ENCODE data around the gene PFKFB4.
"Not testable (repeated sequence)": the region's sequence is repeated elsewhere in the genome, so short reads cannot be mapped to it uniquely, and the experiment has no call there.

Gene PFKFB4

DNA sequence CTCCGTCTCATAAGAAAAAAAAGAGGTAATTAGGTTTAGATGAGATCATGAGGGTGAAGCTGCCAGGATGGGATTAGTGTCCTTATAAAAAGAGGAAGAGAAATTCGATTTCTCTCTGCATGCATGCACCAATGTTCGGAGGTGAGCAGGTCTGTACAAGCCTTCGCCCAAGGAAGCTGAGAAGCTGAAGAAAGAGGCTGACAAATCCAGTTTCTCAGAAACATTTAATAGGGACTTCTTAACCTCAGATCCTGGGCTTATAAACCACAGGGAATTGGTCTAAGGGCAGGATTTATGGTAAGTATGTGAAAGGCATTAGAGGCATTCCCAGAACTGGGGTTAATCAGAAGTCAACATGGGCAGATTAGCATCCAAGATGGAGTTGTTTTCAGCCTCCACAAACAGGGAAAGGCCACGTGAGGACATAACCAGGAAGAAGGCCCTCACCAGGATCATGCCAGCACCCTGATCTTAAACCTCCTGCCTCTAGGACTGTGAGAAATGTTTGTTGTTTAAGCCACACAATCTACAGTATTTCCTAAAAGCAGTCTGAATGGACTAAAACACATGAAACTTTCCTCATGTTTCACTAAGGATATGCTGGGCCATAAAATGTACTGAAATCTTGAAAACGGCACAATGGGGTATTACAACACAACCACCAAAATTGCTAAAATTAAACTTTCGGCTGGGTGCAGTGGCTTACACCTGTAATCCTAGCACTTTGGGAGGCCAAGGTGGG lies 64.0 kb downstream of the PFKFB4 start:
- no peak for DNase-seq (ENCODE audit: low read depth, low spot score)

GRCh38 chr3:48486952-48487351 lies 69.7 kb downstream of the PFKFB4 start:
- DNase-seq (ENCODE audit: low read depth, low spot score): no peak

DNA sequence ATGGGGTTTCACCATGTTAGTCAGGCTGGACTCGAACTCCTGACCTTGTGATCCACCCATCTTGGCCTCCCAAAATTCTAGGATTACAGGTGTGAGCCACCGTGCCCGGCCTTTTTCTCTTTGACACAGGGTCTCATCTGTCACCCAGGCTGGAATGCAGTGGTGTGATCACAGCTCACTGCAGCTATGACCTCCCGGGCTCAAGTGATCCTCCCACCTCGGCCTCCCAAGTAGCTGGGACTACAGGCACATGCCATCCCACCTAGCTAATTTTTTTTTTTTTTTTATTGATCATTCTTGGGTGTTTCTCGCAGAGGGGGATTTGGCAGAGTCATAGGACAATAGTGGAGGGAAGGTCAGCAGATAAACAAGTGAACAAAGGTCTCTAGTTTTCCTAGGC lies 73.8 kb downstream of the PFKFB4 start:
- DNase-seq (ENCODE audit: low read depth, low spot score): not testable (repeated sequence)

DNA sequence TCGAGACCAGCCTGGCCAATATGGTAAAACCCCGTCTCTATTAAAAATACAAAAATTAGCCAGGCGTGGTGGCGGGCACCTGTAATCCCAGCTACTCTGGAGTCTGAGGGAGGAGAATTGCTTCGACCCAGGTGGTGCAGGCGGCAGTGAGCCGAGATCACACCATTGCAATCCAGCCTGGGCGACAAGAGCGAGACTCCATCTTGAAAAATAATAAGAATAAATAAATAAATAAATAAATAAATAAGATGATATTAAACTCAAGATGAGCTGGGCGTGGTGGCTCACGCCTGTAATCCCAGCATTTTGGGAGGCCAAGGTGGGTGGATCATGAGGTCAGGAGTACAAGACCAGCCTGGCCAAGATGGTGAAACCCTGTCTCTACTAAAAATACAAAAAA lies 75.7 kb downstream of the PFKFB4 start:
- DNase-seq (ENCODE audit: low read depth, low spot score): not testable (repeated sequence)

GRCh38 chr3:48478626-48479555 lies 77.7 kb downstream of the PFKFB4 start:
- no peak for DNase-seq (ENCODE audit: low read depth, low spot score)

- DNase-seq (ENCODE audit: low read depth, low spot score): no peak
These were observed 78.6 kb downstream of the PFKFB4 start for GRCh38 chr3:48477959-48478520.

- DNase-seq (ENCODE audit: low read depth, low spot score): no peak
These were observed 80.1 kb downstream of the PFKFB4 start for GRCh38 chr3:48476426-48477053.

- no peak for DNase-seq (ENCODE audit: low read depth, low spot score)
These were observed 81.4 kb downstream of the PFKFB4 start for GRCh38 chr3:48475188-48475587.

DNA sequence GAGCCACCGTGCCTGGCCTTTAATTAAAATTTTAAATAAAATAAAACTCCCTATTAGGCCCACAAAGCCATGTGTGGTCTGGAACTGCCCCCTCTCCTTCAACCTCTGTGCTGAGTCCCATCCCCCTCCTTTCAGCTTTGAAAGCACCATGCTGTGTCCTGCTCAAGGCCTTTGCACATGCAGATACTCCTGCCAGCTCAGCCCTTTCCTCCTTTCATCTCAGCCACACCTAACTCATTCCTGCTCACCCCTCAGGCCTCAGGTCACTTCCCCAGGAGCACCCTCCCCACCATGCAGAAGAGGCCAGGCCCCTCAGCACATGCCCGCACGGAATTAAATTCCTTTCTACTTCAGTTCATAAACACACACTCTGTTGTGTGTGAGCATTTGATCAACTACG lies 82.0 kb downstream of the PFKFB4 start:
- DNase-seq (ENCODE audit: low read depth, low spot score): no peak

DNA sequence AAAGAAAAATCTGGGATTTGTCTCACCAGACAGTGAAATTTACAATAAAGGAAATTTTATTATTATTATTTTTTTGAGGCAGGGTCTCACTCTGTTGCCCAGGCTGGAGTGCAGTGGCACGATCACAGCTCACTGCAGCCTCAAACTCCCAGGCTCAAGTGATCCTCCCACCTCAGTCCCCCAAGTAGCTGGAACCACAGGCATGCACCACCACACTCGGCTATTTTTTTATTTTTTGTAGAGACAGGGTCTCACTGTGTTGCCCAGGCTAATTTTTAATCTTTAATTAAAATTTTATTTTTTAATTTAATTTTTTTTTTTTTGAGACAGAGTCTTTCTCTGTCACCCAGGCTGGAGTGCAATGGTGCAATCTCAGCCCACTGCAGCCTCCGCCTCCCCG lies 82.6 kb downstream of the PFKFB4 start:
- not testable (repeated sequence) for DNase-seq (ENCODE audit: low read depth, low spot score)

DNA sequence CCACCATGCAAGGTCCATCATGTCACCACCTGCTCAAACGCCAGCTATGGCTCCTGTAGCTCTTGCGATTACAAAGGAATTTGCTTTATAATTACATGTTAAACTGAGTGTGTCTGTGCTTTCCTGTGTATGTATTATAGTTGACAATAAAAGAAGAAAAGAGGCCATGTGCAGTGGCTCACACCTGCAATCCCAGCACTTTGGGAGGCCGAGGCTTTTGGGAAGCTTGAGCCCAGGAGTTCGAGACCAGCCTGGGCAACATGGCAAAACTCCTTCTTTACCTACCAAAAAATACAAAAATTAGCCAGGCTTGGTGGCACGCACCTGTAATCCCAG lies 83.0 kb downstream of the PFKFB4 start:
- DNase-seq (ENCODE audit: low read depth, low spot score): no peak

DNA sequence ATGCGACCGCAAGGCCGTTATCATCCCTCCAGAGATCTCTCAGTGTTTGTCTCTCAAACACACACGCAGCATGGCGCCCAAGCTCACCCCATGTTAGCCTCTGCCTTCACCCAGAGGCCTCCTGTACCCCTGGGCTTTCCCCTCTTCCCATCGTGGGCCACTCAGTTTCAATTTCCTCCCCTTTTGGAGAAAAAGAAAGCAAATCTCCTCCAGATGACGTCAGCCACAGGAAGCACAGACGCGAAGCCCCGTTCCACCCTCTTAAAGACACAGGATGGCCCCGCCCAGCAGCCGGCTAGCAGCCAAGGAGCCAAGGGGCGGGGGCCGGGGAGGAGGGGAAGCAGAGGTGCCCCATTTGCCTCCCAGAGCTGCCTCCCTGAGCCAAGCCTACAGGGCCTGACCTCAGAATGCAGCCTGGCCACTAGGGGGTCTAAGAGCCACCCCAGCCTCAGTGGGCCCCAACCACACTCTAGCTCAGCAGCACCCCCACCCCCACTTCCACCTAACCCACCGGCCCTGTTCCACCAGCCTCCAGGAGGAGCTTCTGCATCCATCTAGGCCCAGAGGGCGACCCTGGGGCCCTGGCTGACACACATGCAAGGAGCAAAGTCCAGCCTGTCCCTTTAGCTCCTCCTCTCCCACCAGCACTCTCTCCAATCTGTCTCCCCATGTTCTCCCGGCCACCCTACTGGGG lies 83.5 kb downstream of the PFKFB4 start:
- peak; percentile 90 for DNase-seq (ENCODE audit: low read depth, low spot score)

GRCh38 chr3:48472673-48472922 lies 84.0 kb downstream of the PFKFB4 start:
- no peak for DNase-seq (ENCODE audit: low read depth, low spot score)

- no peak for DNase-seq (ENCODE audit: low read depth, low spot score)
These were observed 86.3 kb downstream of the PFKFB4 start for GRCh38 chr3:48470286-48470685.

- no peak for DNase-seq (ENCODE audit: low read depth, low spot score)
These were observed 87.3 kb downstream of the PFKFB4 start for GRCh38 chr3:48469046-48469915.

GRCh38 chr3:48468329-48468731 lies 88.3 kb downstream of the PFKFB4 start:
- no peak for DNase-seq (ENCODE audit: low read depth, low spot score)
